Stimulated activated CD8-positive, alpha-beta memory T cell treated with anti-CD3 and anti-CD28 coated beads, Interleukin-2, amount 100 ng/mL, for 1 hour (primary cell): ENCODE measurements around the gene NANOS2.
"Not testable (repeated sequence)": the region's sequence is repeated elsewhere in the genome, so short reads cannot be mapped to it uniquely, and the experiment has no call there.

Experiments
- DNase-seq, 2 donors: peaks; one replicate each; pipeline ENCODE4 v3.0.0-alpha.2; 2020; ENCODE audit warnings: low read depth in 2 of 2

Gene NANOS2

GRCh38 chr19:45895983-45896599 lies 18.5 kb downstream of the NANOS2 start:
- not testable (repeated sequence) for DNase-seq

- no peak for DNase-seq
Measured at GRCh38 chr19:45895519-45895972, 19.0 kb downstream of the NANOS2 start.

GRCh38 chr19:45890877-45891276 lies 23.7 kb downstream of the NANOS2 start:
- DNase-seq: no peak

GRCh38 chr19:45889210-45889885 lies 25.2 kb downstream of the NANOS2 start:
- DNase-seq: no peak

GRCh38 chr19:45887200-45887710 lies 27.3 kb downstream of the NANOS2 start:
- DNase-seq: no peak

- DNase-seq: peak; percentile 73 to 79
Measured at GRCh38 chr19:45886427-45887199, 28.0 kb downstream of the NANOS2 start.

GRCh38 chr19:45885556-45886426 lies 28.8 kb downstream of the NANOS2 start, which contains the start of gene IRF2BP1:
Gene IRF2BP1 (minus strand): TSS chr19:45886141. CDS start chr19:45885774, 367 bp downstream.
- peak; percentile 77 to 78 for DNase-seq

- no peak for DNase-seq
Measured at GRCh38 chr19:45884682-45885555, 29.7 kb downstream of the NANOS2 start.

GRCh38 chr19:45883881-45884681 lies 30.5 kb downstream of the NANOS2 start:
- no peak for DNase-seq

- DNase-seq: no peak
Measured at GRCh38 chr19:45883586-45883880, 31.0 kb downstream of the NANOS2 start.

GRCh38 chr19:45882652-45883585 lies 31.7 kb downstream of the NANOS2 start:
- DNase-seq: peak; percentile 62 to 69

- no peak for DNase-seq
Measured at GRCh38 chr19:45881909-45882528, 32.6 kb downstream of the NANOS2 start.

- DNase-seq: no peak
Measured at GRCh38 chr19:45881082-45881908, 33.3 kb downstream of the NANOS2 start.

GRCh38 chr19:45879971-45880370 lies 34.6 kb downstream of the NANOS2 start:
- no peak for DNase-seq

GRCh38 chr19:45879055-45879454 lies 35.5 kb downstream of the NANOS2 start:
- DNase-seq: no peak

- no peak for DNase-seq
Measured at GRCh38 chr19:45878043-45878794, 36.4 kb downstream of the NANOS2 start.
